ENCODE results near the gene PTGIS. TPM values are rescaled to one million over a fixed set of nuclear protein-coding genes. Genes with fewer than 3 reads are reported as not detected.
A peak's percentile ranks its signal among the peaks of the same experiment; 100 is the strongest.

PTGIS gene
- total and polyA plus RNA-seq, 7 donors: 2.7 to 26.5 (median 8.0) TPM

- H3K27me3 ChIP-seq (ENCODE audit: insufficient read depth in 3 of 3, low read length in 2 of 3): peaks cover 0 to 32% (median 5%) of the 10 kb centered on the region in 3 donors
- H3K4me1 ChIP-seq: no peaks in the 10 kb centered on the region
- intact Hi-C loops (cut with DNase I): no loop called here
- ATAC-seq (no peak), DNase-seq (no peak)
- H3K36me3 ChIP-seq (ENCODE audit: insufficient read depth in 1 of 2, low read depth in 1 of 2): no peaks in the 10 kb centered on the region
- no peak overlapping the region for H3K4me3 ChIP-seq
- WGBS, 3 donors: 84 to 90% (median 86%) methylated on average over 7 of the region's 7 CpGs
- no peak overlapping the region for H3K27ac ChIP-seq
- H3K9me3 ChIP-seq: no peaks in the 10 kb centered on the region
- TF ChIP-seq, protein P1, sequence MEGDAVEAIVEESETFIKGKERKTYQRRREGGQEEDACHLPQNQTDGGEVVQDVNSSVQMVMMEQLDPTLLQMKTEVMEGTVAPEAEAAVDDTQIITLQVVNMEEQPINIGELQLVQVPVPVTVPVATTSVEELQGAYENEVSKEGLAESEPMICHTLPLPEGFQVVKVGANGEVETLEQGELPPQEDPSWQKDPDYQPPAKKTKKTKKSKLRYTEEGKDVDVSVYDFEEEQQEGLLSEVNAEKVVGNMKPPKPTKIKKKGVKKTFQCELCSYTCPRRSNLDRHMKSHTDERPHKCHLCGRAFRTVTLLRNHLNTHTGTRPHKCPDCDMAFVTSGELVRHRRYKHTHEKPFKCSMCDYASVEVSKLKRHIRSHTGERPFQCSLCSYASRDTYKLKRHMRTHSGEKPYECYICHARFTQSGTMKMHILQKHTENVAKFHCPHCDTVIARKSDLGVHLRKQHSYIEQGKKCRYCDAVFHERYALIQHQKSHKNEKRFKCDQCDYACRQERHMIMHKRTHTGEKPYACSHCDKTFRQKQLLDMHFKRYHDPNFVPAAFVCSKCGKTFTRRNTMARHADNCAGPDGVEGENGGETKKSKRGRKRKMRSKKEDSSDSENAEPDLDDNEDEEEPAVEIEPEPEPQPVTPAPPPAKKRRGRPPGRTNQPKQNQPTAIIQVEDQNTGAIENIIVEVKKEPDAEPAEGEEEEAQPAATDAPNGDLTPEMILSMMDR (IDR thresholded peaks at IDR 0.05): no peak
Measured at GRCh38 chr20:49570161-49570827, 2.4 kb upstream of the PTGIS start.

DNA sequence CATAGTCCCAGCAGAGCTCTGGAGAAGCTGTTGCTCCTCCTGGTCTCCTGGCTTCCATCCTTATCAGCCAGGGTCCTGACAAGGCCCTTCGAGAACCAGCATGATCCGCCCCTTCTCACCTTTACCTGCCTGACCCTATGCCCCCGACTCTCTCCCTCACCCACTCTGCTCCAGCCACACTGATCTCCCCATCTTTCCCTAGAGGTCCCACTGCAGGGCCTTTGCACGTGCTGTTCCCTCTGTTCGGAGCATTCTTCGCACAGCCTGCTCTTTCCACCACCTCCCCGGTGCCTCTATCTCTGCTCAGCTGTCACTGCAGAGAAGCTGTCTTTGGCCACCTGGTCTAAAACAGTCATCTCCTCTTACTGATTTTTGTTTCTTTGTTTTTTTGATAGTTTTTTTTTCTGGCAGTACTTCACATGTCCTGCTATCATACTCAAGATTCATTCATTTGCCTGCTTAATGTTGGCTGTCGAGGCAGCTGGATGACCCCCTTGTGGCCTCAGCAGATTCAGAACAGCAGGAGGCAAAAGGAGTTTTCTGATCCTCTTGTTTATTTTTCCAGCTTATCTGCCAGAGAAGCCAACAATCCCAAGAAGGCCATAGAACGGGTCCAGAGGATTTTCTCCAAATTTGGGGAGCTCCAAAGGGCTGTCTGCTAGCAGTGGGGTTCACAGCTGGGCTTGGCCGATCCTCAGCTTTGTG, 1.6 kb upstream of the PTGIS start:
- ATAC-seq (peak in 1 of 4 donors; percentile 12), DNase-seq (no peak)
- Histone ChIP-seq H3K9me3 (no peaks in the 10 kb centered on the region), H3K4me3 (no peak overlapping the region), H3K4me1 (no peaks in the 10 kb centered on the region), H3K36me3 (ENCODE audit: insufficient read depth in 1 of 2, low read depth in 1 of 2) (no peaks in the 10 kb centered on the region), H3K27me3 (ENCODE audit: insufficient read depth in 3 of 3, low read length in 2 of 3) (peaks cover 0 to 32% (median 5%) of the 10 kb centered on the region in 3 donors), H3K27ac (no peak overlapping the region)
- WGBS, 3 donors: 71 to 75% (median 73%) methylated on average over 10 of the region's 10 CpGs
- TF ChIP-seq, protein P1 (IDR thresholded peaks at IDR 0.05): no peak
- intact Hi-C loops (cut with DNase I): no loop called here

GRCh38 chr20:49568278-49569151, 578 bp upstream of the PTGIS start:
- H3K4me3 ChIP-seq: peak overlapping the region; percentile 64
- 56 to 65% (median 56%) methylated on average over 14 to 17 of the region's 18 CpGs for WGBS, 3 donors
- intact Hi-C loops (cut with DNase I): no loop called here

More at GRCh38 chr20:49568278-49569151, 578 bp upstream of the PTGIS start:
- ATAC-seq (peak in 2 of 4 donors; percentile 18 to 27), DNase-seq (peak in 1 of 2 donors; percentile 41)
- Histone ChIP-seq H3K4me1 (no peaks in the 10 kb centered on the region), H3K9me3 (no peaks in the 10 kb centered on the region), H3K27ac (no peak overlapping the region), H3K36me3 (ENCODE audit: insufficient read depth in 1 of 2, low read depth in 1 of 2) (no peaks in the 10 kb centered on the region), H3K27me3 (ENCODE audit: insufficient read depth in 3 of 3, low read length in 2 of 3) (peaks cover 0 to 32% (median 5%) of the 10 kb centered on the region in 3 donors)
- TF ChIP-seq, protein P1 (IDR thresholded peaks at IDR 0.05): no peak

Measured in psoas muscle (tissue), 8 donors.